GM10266 (cell line): Measurements from ENCODE around the gene MRPL55.

Experiments
- DNase-seq: peaks from one replicate; pipeline ENCODE4 v3.0.0; 2012; ENCODE audit errors: extremely low spot score
- TF ChIP-seq, protein P1 (sequence below): IDR thresholded peaks from 2 replicates; pipeline ENCODE4 v1.5.1; 2012; ENCODE audit warnings: mild to moderate bottlenecking, low read depth; ENCODE audit not compliant: control insufficient read depth, insufficient read depth; ENCODE audit errors: missing control alignments

The MRPL55 gene

DNA sequence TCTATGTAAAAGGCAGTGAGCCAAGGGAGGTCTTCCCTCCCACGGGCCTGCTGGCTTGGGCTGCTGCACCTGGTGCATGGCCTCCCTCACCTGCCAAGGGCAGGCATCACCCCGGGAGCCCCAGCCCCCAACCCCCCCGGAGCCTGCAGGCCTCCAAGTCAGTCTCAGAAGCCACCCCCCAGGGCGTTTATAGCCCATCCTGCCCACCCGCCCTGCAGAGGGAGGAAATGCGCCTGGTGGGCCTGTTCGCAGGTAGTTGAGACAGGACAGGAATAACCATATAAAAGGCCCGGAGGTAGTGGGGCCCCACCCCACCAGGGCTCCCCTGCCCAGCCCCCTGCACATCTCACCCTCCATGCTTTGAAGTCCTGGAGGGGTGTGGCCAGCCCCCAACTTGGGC, 44.8 kb downstream of the MRPL55 start:
- DNase-seq: no peak
- TF ChIP-seq, protein P1, sequence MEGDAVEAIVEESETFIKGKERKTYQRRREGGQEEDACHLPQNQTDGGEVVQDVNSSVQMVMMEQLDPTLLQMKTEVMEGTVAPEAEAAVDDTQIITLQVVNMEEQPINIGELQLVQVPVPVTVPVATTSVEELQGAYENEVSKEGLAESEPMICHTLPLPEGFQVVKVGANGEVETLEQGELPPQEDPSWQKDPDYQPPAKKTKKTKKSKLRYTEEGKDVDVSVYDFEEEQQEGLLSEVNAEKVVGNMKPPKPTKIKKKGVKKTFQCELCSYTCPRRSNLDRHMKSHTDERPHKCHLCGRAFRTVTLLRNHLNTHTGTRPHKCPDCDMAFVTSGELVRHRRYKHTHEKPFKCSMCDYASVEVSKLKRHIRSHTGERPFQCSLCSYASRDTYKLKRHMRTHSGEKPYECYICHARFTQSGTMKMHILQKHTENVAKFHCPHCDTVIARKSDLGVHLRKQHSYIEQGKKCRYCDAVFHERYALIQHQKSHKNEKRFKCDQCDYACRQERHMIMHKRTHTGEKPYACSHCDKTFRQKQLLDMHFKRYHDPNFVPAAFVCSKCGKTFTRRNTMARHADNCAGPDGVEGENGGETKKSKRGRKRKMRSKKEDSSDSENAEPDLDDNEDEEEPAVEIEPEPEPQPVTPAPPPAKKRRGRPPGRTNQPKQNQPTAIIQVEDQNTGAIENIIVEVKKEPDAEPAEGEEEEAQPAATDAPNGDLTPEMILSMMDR: no peak

DNA sequence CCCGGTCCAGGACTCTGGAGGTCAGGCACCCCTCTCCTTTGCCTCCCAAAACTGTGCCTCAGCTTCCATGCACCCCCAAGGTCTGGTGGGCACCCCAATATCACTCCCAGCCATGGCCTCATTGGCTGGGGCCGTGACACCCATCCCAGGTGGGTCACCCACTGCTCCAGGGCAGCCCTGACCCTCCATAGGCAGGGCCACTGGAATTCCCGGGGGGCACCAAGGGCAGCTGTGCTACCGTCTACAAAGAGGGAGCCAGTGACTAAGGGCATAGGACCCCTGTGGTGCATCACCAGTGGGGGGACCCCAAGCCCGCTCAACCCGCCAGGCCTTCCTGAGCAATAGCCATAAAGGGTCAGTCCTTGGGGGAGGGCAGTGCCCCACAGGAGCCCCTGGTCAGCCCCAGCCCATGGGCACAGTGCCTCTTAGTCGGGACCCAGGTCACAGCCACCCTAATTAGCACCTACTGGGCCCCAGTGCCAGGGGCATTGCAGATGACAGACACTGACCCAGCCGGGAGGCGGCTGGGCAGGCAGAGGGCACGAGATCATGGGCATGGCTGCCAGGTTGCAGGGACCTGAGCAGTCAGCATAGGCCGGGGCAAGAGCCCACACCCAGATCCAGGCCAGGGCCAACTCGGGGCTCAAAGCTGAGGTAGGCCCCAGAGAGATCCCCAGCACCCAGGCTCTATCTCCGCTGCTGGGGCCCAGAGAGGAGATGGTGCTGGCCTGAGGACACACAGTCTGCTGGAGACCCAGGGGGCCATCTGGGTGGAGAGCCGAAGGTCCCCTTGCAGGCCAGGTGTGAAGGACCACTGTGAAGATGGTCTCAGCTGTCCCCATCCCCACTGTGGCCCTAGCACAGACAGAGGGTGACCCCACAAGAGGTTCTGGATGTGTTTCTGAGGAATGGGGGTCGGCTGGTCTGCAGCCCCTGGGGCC, 45.6 kb downstream of the MRPL55 start:
- DNase-seq: no peak
- TF ChIP-seq, protein P1: no peak

DNA sequence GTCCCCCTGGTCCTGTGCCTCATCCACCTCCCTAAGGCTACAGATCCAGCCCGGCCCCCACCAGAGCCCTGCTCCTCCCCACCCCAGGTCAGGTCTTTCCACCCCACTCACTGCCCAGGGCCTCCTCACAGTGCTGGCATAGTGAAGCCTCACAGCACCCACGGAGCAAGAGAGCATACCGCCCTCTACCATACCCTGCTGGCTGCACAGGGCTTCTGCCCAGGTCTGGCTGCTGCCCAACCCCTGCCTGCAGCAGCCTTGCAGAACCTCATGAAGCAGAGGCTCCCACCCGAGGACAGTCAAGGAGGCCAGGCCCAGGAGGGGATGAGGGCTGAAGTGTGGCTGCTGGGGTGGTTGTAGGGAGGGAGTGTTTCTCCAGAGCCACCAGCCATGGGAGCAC, 46.3 kb downstream of the MRPL55 start:
- DNase-seq: no peak
- TF ChIP-seq, protein P1: no peak

DNA sequence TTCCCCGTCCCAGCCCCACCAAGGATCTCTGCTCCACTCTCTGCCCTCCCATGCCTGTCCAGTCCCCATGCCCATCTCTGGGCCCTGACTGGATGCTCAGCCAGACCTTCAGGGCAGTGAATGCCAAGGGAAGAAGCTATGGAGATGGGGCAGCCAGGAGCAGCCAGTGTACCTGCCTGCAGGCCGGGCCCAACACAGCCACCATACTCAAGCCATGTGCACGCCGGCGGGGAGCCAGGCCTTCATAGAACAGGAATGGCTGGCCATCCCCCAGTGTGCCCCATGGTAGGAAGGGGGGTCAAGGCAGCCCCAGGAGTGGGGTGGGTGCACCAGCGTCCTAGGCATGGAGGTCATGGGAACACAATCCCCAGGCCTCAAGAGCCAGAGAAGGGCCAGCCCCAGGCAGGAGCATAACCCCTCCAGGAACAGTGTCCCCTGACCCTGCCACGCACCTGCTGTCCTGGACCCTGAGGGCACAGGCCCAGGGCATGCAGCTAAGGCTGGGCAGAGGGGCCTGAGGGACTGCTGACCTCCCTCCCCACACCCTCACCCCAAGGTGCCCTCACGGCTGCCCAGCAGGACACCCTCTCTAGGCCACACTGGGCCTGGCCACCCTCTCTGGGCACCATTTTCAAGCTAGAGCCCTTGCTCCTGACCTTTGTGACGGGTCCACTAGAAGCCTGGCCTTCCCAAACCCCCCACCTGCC, 46.9 kb downstream of the MRPL55 start:
- DNase-seq: no peak
- TF ChIP-seq, protein P1: no peak

DNA sequence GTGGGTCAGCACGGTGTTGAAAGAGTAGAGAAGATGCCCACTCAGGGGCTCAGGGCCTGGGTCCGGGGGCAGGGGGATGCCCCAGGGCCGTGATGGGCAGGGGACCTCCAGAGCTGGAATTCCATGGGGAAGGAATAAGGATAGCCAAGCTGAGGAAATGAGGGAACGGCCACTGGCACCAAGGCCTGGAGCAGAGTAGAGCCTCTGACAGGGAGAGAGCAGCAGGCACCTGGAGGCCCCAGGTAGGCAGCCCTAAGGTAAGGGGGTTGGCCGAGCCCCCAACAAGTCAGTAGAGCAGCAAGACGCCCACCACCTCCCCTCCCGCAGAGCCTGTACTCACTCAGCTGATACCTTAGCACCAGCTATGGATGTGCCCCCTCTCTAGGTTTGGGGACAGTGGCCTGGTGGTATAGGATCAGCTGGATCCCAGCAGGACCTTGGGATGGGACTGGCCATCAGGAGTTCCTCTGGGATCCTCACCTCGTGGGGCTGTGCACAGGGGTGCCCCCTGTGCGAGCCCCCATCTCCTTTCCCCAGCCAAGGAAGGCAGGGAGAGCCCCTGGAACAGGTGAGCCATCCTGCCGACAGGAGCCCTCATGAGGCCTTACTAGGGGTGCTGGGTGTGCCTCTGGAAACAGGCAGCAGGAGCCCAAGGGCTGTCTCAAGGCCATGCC, 47.6 kb downstream of the MRPL55 start:
- TF ChIP-seq, protein P1: no peak
- DNase-seq: no peak

DNA sequence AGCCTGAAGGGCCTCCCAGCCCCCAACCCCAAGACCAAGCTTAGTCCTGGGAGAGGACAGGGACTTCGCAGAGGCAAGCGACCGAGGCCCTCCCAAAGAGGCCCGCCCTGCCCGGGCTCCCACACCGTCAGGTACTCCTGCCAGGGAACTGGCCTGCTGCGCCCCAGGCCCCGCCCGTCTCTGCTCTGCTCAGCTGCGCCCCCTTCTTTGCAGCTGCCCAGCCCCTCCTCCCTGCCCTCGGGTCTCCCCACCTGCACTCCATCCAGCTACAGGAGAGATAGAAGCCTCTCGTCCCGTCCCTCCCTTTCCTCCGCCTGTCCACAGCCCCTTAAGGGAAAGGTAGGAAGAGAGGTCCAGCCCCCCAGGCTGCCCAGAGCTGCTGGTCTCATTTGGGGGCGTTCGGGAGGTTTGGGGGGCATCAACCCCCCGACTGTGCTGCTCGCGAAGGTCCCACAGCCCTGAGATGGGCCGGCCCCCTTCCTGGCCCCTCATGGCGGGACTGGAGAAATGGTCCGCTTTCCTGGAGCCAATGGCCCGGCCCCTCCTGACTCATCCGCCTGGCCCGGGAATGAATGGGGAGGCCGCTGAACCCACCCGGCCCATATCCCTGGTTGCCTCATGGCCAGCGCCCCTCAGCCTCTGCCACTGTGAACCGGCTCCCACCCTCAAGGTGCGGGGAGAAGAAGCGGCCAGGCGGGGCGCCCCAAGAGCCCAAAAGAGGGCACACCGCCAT, 48.5 kb downstream of the MRPL55 start:
- DNase-seq: no peak
- TF ChIP-seq, protein P1: no peak
